ENCODE results near the gene LPCAT1.
"Not testable (repeated sequence)": the region's sequence is repeated elsewhere in the genome, so short reads cannot be mapped to it uniquely, and the experiment has no call there.

LPCAT1 gene

GRCh38 chr5:1508659-1509290, 15.0 kb downstream of the LPCAT1 start:
- no peak for DNase-seq (ENCODE audit: low read depth)

GRCh38 chr5:1507961-1508658, 15.7 kb downstream of the LPCAT1 start:
- DNase-seq (ENCODE audit: low read depth), result no peak

- no peak for DNase-seq (ENCODE audit: low read depth)
Measured at GRCh38 chr5:1507457-1507856, 16.3 kb downstream of the LPCAT1 start.

- no peak for DNase-seq (ENCODE audit: low read depth)
Measured at GRCh38 chr5:1507014-1507375, 16.8 kb downstream of the LPCAT1 start.

GRCh38 chr5:1506242-1507013, 17.3 kb downstream of the LPCAT1 start:
- DNase-seq (ENCODE audit: low read depth), result no peak

- no peak for DNase-seq (ENCODE audit: low read depth)
Measured at GRCh38 chr5:1505506-1506241, 18.1 kb downstream of the LPCAT1 start.

- not testable (repeated sequence) for DNase-seq (ENCODE audit: low read depth)
Measured at GRCh38 chr5:1505089-1505488, 18.7 kb downstream of the LPCAT1 start.

- no peak for DNase-seq (ENCODE audit: low read depth)
Measured at GRCh38 chr5:1504617-1505016, 19.1 kb downstream of the LPCAT1 start.

GRCh38 chr5:1504069-1504595, 19.6 kb downstream of the LPCAT1 start:
- DNase-seq (ENCODE audit: low read depth), result no peak

- DNase-seq (ENCODE audit: low read depth), result no peak
Measured at GRCh38 chr5:1503241-1504068, 20.3 kb downstream of the LPCAT1 start.

- DNase-seq (ENCODE audit: low read depth), result no peak
Measured at GRCh38 chr5:1502737-1503120, 21.0 kb downstream of the LPCAT1 start.

GRCh38 chr5:1502046-1502736, 21.6 kb downstream of the LPCAT1 start:
- DNase-seq (ENCODE audit: low read depth), result no peak

GRCh38 chr5:1501372-1502045, 22.3 kb downstream of the LPCAT1 start:
- no peak for DNase-seq (ENCODE audit: low read depth)

GRCh38 chr5:1500411-1501091, 23.2 kb downstream of the LPCAT1 start:
- no peak for DNase-seq (ENCODE audit: low read depth)

GRCh38 chr5:1499851-1500250, 23.9 kb downstream of the LPCAT1 start:
- no peak for DNase-seq (ENCODE audit: low read depth)

GRCh38 chr5:1498623-1499416, 24.9 kb downstream of the LPCAT1 start:
- DNase-seq (ENCODE audit: low read depth), result no peak

- no peak for DNase-seq (ENCODE audit: low read depth)
Measured at GRCh38 chr5:1497795-1498622, 25.8 kb downstream of the LPCAT1 start.

GRCh38 chr5:1497242-1497777, 26.4 kb downstream of the LPCAT1 start:
- no peak for DNase-seq (ENCODE audit: low read depth)

All from activated T-cell treated with anti-CD3 and anti-CD28 coated beads for 1 hour (primary cell).